GM13977 (cell line): ENCODE results near the gene RPL9.
A peak's percentile ranks its signal among the peaks of the same experiment; 100 is the strongest.

Experiments
- DNase-seq: peaks from one replicate; pipeline ENCODE4 v3.0.0; 2012; ENCODE audit warnings: low spot score
- CTCF ChIP-seq: IDR thresholded peaks from 2 replicates; pipeline ENCODE4 v1.5.1; 2012; ENCODE audit warnings: mild to moderate bottlenecking, control low read depth; ENCODE audit not compliant: insufficient read depth; ENCODE audit errors: extremely low read depth, missing control alignments
- in situ Hi-C: fragments of 300-500 bp; cut with MboI; formaldehyde crosslinking; loops from one replicate; pipeline ENCODE4 v1.12.0; 2022; ENCODE audit warnings: low sequenced_read_pairs, low pct_unique_long_range_greater_than_20kb, mixed read lengths, inconsistent platforms; ENCODE audit not compliant: unreplicated experiment

The RPL9 gene

DNA sequence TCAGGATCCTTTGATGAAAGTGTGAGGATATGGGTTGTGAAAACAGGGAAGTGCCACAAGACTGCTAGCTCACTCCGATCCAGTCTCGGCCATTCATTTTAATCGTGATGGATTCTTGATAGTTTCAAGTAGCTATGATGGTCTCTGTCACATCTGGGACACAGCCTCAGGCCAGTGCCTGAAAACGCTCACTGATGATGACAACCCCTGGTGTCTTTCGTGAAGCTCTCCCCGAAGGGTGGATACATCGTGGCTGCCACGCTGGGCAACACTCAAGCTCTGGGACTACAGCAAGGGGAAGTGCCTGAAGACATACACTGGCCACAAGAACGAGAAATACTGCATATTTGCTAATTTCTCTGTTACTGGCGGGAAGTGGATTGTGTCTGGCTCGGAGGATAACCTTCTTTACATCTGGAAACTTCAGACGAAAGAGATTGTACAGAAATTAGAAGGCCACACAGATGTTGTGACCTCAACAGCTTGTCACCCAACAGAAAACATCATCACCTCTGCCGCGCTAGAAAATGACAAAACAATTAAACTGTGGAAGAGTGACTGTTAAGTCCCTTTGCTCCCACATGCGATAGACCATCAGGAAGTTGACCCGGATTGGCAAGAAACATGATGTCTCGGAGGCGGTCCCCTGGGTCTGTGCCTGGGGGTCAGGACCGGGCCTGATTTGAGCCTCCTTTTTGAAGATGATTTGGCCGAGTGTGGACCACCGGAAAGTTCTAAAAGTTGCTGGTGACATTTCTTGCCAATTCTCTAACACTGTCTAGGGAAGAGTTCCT, 22.4 kb upstream of the RPL9 start:
- in situ Hi-C loops: no loop called here
- no peak for TF ChIP-seq CTCF
- no peak for DNase-seq

DNA sequence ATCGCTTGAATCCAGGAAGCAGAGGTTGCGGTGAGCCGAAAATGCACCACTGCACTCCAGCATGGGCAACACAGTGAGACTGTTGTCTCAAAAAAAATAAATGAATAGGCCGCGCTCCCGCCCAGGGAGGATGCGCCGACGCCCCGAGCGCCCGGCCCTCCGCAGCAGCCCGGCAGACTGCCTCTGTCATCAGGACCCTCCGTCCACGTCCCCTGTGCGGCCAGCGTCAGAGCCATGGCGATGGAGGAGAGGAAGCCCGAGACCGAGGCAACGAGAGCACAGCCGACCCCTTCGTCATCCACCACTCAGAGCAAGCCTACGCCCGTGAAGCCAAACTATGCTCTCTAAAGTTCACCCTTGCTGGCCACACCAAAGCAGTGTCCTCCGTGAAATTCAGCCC, 21.5 kb upstream of the RPL9 start:
- in situ Hi-C loops: no loop called here

DNA sequence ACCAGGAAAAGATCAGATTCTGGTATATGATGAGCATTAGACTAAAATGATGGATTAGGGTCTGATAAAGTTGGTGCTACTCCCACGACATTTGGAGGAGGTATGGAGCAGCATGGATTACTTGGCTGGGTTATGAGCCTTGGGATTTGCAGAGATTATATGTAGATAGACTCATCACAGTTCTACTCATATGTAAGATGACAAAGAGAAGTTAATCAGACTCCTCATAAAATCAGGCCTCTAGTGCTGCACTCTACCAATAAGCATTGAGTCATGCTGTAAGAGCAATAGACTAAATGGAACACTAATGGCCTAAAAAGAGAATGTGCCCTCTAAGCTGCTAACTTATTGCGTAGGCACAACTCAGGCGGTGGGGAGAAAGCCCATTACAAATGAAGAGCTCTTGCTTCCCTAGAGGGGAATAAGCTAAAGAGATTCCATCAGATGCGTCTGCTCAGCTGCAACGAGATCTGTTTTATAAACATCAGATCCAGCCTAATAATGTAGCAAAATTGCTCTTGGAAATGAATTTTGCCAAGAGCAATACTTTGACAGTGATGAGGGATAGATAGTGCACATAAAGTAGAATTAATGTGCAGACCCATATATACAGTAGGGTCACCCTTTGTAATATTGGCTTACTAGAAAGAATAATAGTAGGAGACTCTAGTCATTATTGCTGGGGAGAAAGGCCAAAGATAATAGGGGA, 17.6 kb upstream of the RPL9 start:
- DNase-seq: no peak
- no peak for TF ChIP-seq CTCF
- in situ Hi-C loops: loop anchor here (10.0 kb wide), 2 partner anchors 158 to 498 kb away; partner anchors contain the start of genes PDS5A and SMIM14

More for the DNA sequence above, 21.5 kb upstream of the RPL9 start:
- no peak for DNase-seq
- TF ChIP-seq CTCF: no peak

GRCh38 chr4:39472396-39472795, 13.7 kb upstream of the RPL9 start:
- no peak for DNase-seq
- in situ Hi-C loops: loop anchor here (10.0 to 25.0 kb wide), 3 partner anchors 162 to 840 kb away; partner anchors contain the start of genes PDS5A and SMIM14
- TF ChIP-seq CTCF: no peak

DNA sequence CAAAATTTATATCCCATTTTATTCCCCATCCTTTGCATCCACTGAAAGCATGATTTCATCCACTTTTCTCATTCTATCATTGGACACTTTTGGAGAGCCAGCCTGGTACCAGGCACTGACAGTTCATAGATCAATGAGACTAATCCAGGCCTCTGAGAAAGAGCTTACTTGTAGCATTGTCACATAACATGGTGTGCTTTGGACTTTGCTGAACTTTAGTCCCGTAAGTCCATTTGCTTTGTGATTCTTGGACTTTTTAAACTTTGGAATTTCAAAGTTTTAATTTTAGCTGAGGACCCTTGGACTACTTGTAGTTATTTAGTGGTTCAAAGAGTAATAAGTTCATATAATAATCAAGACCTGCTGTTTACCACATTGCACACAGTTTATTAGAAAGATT, 11.7 kb upstream of the RPL9 start:
- no peak for DNase-seq
- in situ Hi-C loops: loop anchor here (10.0 to 25.0 kb wide), 3 partner anchors 164 to 842 kb away; partner anchors contain the start of genes PDS5A and SMIM14
- TF ChIP-seq CTCF: no peak

DNA sequence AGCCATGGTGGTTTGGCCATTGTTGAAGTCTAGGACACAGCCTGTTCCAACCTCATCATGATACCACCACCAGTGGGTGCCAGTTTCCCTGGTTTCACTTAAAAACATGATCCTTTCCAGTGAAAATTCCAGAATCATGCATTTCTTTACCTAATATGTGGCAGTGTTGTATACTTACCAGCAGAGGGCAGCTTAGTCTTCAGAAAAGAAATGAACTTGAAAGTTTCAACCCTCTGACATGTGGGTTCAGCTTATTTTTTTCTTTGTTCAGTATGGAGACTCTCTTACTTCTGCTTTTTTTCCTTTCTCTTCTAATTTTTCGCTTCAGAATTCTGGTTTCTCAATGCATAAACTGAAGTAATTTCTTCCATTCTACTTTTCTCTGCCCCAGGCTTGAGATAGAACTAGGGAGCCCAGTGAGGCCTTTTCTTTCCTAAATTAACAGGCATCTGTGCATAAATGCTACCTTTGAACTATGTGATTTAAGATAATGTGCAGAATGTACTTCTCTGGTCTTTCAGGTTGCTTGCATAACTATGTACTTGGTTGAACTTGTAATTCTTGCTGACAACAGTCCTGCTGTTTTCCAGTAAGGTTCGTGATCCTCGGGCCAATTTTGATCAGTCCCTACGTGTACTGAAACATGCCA, 10.8 kb upstream of the RPL9 start:
- peak; percentile 63 for DNase-seq
- in situ Hi-C loops: loop anchor here (10.0 to 25.0 kb wide), 3 partner anchors 165 to 843 kb away; partner anchors contain the start of genes PDS5A and SMIM14
- peak; percentile 68 for TF ChIP-seq CTCF
